Panc1 (cell line): ENCODE measurements around the gene MYOT. TPM values are rescaled to one million over a fixed set of nuclear protein-coding genes. Genes with fewer than 3 reads are reported as not detected.

Experiments
- ATAC-seq: fragments of 200-7000 bp; cut with Tn5 transposase; 2 replicates; pipeline ENCODE4 v1.9.1; 2020; ENCODE audit warnings: mild to moderate bottlenecking, moderate library complexity
- BruUV-seq: library from RNA; stranded (reverse); fragments of 400-500 nt; replicated peaks from 2 replicates; lab custom pipeline; 2021; lab: Mats Ljungman, UMichigan
- CTCF ChIA-PET: fragments of 300-600 bp; sonication (Branson Sonifier 250); formaldehyde crosslinking; loops from one replicate; lab custom pipeline; 2022; ENCODE audit warnings: antibody characterized with exemption; lab: Charles Lee
- POLR2A ChIA-PET: fragments of 300-600 bp; sonication (Branson Sonifier 250); formaldehyde crosslinking; loops from one replicate; lab custom pipeline; 2022; ENCODE audit warnings: antibody characterized with exemption; lab: Charles Lee
- DNase-seq: peaks from one replicate; pipeline ENCODE4 v3.0.0-alpha.2; 2010; ENCODE audit warnings: low read depth, low spot score
- H3K27ac ChIP-seq: 2 replicates; pipeline ENCODE4 v1.5.1; 2011; ENCODE audit warnings: mild to moderate bottlenecking, low read length, inconsistent platforms
- H3K27me3 ChIP-seq: fragments of 200-500 bp; sonication (Bioruptor generic); 2 replicates; pipeline ENCODE4 v1.6.0; 2014; ENCODE audit warnings: low read length, inconsistent platforms; ENCODE audit not compliant: control insufficient read depth, insufficient read depth
- H3K36me3 ChIP-seq: fragments of 200-500 bp; sonication (Bioruptor generic); 2 replicates; pipeline ENCODE4 v1.5.1; 2014; ENCODE audit warnings: inconsistent platforms, mild to moderate bottlenecking, low read length, moderate library complexity; ENCODE audit not compliant: control insufficient read depth, insufficient read depth
- H3K4me1 ChIP-seq: 2 replicates; pipeline ENCODE4 v1.5.1; 2011; ENCODE audit warnings: inconsistent platforms, mild to moderate bottlenecking, low read length, moderate library complexity; ENCODE audit not compliant: control insufficient read depth, insufficient read depth
- H3K4me3 ChIP-seq, 2 experiments: 2 replicates each; pipeline ENCODE4 v1.5.1; 2011 to 2012; ENCODE audit warnings: low read depth in 2 of 2, low read length in 2 of 2, mild to moderate bottlenecking in 2 of 2, inconsistent platforms in 1 of 2, moderate library complexity in 1 of 2
- H3K9me3 ChIP-seq: fragments of 200-500 bp; sonication (Bioruptor generic); 2 replicates; pipeline ENCODE4 v1.5.1; 2014; ENCODE audit warnings: low read depth, mild to moderate bottlenecking, inconsistent platforms, low read length, moderate library complexity; ENCODE audit not compliant: control insufficient read depth, insufficient read depth
- POLR2AphosphoS5 ChIP-seq: IDR thresholded peaks from 2 replicates; pipeline ENCODE4 v1.6.1; 2012; ENCODE audit warnings: mild to moderate bottlenecking, low read depth, low read length, moderate library complexity
- SIN3A ChIP-seq: IDR thresholded peaks from 2 replicates; pipeline ENCODE4 v1.6.1; 2012; ENCODE audit warnings: low read depth, mild to moderate bottlenecking, low read length, moderate library complexity, borderline replicate concordance; ENCODE audit not compliant: insufficient read depth
- TCF7L2 ChIP-seq: IDR thresholded peaks from 2 replicates; pipeline ENCODE4 v1.6.1; 2011; ENCODE audit warnings: mild to moderate bottlenecking, low read depth, low read length, inconsistent platforms
- in situ Hi-C: cut with HindIII; loops from 2 replicates; pipeline ENCODE4 v1.10.0; 2016; ENCODE audit warnings: low sequenced_read_pairs, low pct_unique_long_range_greater_than_20kb
- intact Hi-C: fragments of 100-400 bp; cut with micrococcal nuclease; formaldehyde crosslinking; loops from one replicate; pipeline ENCODE4 v1.10.0; 2022; ENCODE audit not compliant: unreplicated experiment
- total RNA-seq: library from RNA; stranded (reverse); gene quantifications from one replicate; pipeline ENCODE4 v1.2.1, GENCODE V29; 2021; ENCODE audit not compliant: unreplicated experiment
- TF ChIP-seq, protein P1 (sequence below): fragments of 450-650 bp; IDR thresholded peaks from 2 replicates; pipeline ENCODE4 v1.5.1; 2017; ENCODE audit warnings: mild to moderate bottlenecking
- TF ChIP-seq, protein P2 (sequence below), 2 experiments: IDR thresholded peaks; 2 replicates each; pipeline ENCODE4 v1.6.1; 2011 to 2012; ENCODE audit warnings: low read depth in 2 of 2, control low read depth in 1 of 2, low read length in 1 of 2, mild to moderate bottlenecking in 1 of 2, moderate library complexity in 1 of 2; ENCODE audit not compliant: insufficient read depth in 1 of 2

MYOT gene
- total RNA-seq, 1 experiment from 2014 or later: not detected

DNA sequence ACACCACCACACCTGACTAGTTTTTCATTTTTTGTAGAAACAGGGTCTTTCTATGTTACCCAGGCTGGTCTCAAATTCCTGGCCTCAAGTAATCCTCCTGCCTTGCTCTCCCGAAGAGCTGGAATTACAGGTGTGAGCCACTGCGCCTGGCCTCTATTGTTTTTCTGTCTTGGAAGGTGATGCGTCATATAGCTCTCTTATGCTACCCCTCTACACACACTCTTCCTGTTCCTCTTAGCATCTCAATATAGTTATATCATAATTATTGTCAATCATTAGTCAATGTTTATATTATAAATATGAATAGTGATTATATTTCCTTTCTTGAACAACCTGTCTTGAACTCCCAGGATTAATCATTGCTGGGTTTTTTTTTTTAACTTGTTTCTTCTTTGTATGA lies 28.9 kb downstream of the MYOT start:
- H3K36me3 ChIP-seq: no peaks in the 10 kb centered on the region
- TF ChIP-seq TCF7L2: no peak
- no peak for TF ChIP-seq SIN3A
- TF ChIP-seq POLR2AphosphoS5: no peak
- TF ChIP-seq, protein P1, sequence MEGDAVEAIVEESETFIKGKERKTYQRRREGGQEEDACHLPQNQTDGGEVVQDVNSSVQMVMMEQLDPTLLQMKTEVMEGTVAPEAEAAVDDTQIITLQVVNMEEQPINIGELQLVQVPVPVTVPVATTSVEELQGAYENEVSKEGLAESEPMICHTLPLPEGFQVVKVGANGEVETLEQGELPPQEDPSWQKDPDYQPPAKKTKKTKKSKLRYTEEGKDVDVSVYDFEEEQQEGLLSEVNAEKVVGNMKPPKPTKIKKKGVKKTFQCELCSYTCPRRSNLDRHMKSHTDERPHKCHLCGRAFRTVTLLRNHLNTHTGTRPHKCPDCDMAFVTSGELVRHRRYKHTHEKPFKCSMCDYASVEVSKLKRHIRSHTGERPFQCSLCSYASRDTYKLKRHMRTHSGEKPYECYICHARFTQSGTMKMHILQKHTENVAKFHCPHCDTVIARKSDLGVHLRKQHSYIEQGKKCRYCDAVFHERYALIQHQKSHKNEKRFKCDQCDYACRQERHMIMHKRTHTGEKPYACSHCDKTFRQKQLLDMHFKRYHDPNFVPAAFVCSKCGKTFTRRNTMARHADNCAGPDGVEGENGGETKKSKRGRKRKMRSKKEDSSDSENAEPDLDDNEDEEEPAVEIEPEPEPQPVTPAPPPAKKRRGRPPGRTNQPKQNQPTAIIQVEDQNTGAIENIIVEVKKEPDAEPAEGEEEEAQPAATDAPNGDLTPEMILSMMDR: no peak
- TF ChIP-seq, protein P2, sequence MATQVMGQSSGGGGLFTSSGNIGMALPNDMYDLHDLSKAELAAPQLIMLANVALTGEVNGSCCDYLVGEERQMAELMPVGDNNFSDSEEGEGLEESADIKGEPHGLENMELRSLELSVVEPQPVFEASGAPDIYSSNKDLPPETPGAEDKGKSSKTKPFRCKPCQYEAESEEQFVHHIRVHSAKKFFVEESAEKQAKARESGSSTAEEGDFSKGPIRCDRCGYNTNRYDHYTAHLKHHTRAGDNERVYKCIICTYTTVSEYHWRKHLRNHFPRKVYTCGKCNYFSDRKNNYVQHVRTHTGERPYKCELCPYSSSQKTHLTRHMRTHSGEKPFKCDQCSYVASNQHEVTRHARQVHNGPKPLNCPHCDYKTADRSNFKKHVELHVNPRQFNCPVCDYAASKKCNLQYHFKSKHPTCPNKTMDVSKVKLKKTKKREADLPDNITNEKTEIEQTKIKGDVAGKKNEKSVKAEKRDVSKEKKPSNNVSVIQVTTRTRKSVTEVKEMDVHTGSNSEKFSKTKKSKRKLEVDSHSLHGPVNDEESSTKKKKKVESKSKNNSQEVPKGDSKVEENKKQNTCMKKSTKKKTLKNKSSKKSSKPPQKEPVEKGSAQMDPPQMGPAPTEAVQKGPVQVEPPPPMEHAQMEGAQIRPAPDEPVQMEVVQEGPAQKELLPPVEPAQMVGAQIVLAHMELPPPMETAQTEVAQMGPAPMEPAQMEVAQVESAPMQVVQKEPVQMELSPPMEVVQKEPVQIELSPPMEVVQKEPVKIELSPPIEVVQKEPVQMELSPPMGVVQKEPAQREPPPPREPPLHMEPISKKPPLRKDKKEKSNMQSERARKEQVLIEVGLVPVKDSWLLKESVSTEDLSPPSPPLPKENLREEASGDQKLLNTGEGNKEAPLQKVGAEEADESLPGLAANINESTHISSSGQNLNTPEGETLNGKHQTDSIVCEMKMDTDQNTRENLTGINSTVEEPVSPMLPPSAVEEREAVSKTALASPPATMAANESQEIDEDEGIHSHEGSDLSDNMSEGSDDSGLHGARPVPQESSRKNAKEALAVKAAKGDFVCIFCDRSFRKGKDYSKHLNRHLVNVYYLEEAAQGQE (IDR thresholded peaks at IDR 0.05; ENCODE audit: insufficient read depth in 1 of 2, low read depth in 2 of 2, low read length in 1 of 2): no peak
- H3K27ac ChIP-seq: no peak overlapping the region
- BruUV-seq: no TSS peak
- no peak overlapping the region for H3K4me3 ChIP-seq
- in situ Hi-C loops: no loop called here
- CTCF ChIA-PET: interaction anchor here (0.7 kb wide), 1 partner anchor 31 kb away, joined by 7 read pairs; no protein-coding TSS in a partner anchor
- DNase-seq: no peak
- ATAC-seq: no peak
- intact Hi-C loops: no loop called here
- POLR2A ChIA-PET: no interaction called here
- no peaks in the 10 kb centered on the region for H3K27me3 ChIP-seq
- H3K9me3 ChIP-seq: no peaks in the 10 kb centered on the region
- H3K4me1 ChIP-seq: peaks cover 3% of the 10 kb centered on the region; the same call in 1 of the 2 replicates

DNA sequence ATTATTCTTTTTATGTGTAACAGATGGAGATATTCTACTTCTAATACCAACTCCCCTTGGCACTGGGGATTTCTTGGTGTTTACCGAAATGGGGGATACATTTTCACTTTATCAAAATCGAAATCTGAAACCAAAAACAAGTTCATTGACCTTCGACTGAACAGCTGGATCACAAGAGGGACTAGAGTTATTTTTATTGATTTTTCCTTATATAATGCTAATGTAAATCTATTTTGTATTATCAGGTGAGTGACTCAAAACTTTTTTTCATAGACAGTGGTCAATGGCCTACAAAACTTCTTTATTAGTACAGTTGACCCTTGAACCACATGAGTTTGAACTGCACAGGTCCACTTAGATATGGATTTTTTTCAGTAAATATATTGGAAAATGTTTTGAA lies 31.8 kb downstream of the MYOT start:
- H3K27me3 ChIP-seq: no peaks in the 10 kb centered on the region
- intact Hi-C loops (no loop called here), in situ Hi-C loops (no loop called here)
- no peak overlapping the region for H3K4me3 ChIP-seq
- DNase-seq: no peak
- ChIA-PET CTCF (no interaction called here), POLR2A (no interaction called here)
- no peak for ATAC-seq
- no TSS peak for BruUV-seq
- peaks cover 4% of the 10 kb centered on the region; the same call in 1 of the 2 replicates for H3K4me1 ChIP-seq
- TF ChIP-seq, protein P1: no peak
- TF ChIP-seq, protein P2 (IDR thresholded peaks at IDR 0.05; ENCODE audit: insufficient read depth in 1 of 2, low read depth in 2 of 2, low read length in 1 of 2): no peak
- TF ChIP-seq TCF7L2 (no peak), SIN3A (no peak), POLR2AphosphoS5 (no peak)
- H3K36me3 ChIP-seq: no peaks in the 10 kb centered on the region
- no peaks in the 10 kb centered on the region for H3K9me3 ChIP-seq
- H3K27ac ChIP-seq: no peak overlapping the region
